Stimulated activated CD4-positive, alpha-beta T cell treated with anti-CD3 and anti-CD28 coated beads, Interleukin-1b, Interleukin-23, amount 100 ng/mL, for 24 hours (primary cell): ENCODE measurements around the gene KNCN.

ENCODE experiments used
- DNase-seq, 4 experiments: peaks; one replicate each; pipeline ENCODE4 v3.0.0-alpha.2; 2020; ENCODE audit warnings: low read depth in 4 of 4, low spot score in 1 of 4

The KNCN gene

GRCh38 chr1:46551597-46552095 is at the start of gene KNCN:
TSS of gene KNCN (minus strand) at chr1:46551647. CDS start at chr1:46551215, 432 bp downstream.
- DNase-seq = no peak

GRCh38 chr1:46599059-46599970 is 47.9 kb upstream of the KNCN start:
- DNase-seq = no peak

- no peak for DNase-seq
These were observed 45.4 kb upstream of the KNCN start for GRCh38 chr1:46596846-46597245.

GRCh38 chr1:46596036-46596435 is 44.6 kb upstream of the KNCN start:
- DNase-seq = no peak

GRCh38 chr1:46595127-46595526 is 43.7 kb upstream of the KNCN start:
- no peak for DNase-seq

GRCh38 chr1:46594063-46594462 is 42.6 kb upstream of the KNCN start:
- DNase-seq = no peak

- DNase-seq = no peak
These were observed 41.4 kb upstream of the KNCN start for GRCh38 chr1:46592823-46593222.

GRCh38 chr1:46589529-46589928 is 38.1 kb upstream of the KNCN start:
- no peak for DNase-seq

GRCh38 chr1:46587069-46587468 is 35.6 kb upstream of the KNCN start:
- no peak for DNase-seq

- no peak for DNase-seq
These were observed 34.0 kb upstream of the KNCN start for GRCh38 chr1:46585312-46585938.

- DNase-seq = no peak
These were observed 32.0 kb upstream of the KNCN start for GRCh38 chr1:46583494-46583893.

- DNase-seq = no peak
These were observed 31.5 kb upstream of the KNCN start for GRCh38 chr1:46582972-46583371.

GRCh38 chr1:46581681-46582455 is 30.4 kb upstream of the KNCN start:
- no peak for DNase-seq

GRCh38 chr1:46580140-46580903 is 28.9 kb upstream of the KNCN start:
- DNase-seq = no peak

- DNase-seq = no peak
These were observed 26.2 kb upstream of the KNCN start for GRCh38 chr1:46577671-46578070.

GRCh38 chr1:46576596-46576995 is 25.1 kb upstream of the KNCN start:
- no peak for DNase-seq

GRCh38 chr1:46575778-46576177 is 24.3 kb upstream of the KNCN start:
- no peak for DNase-seq

GRCh38 chr1:46575300-46575699 is 23.9 kb upstream of the KNCN start:
- DNase-seq = no peak

- no peak for DNase-seq
These were observed 20.3 kb upstream of the KNCN start for GRCh38 chr1:46571691-46572225.

GRCh38 chr1:46569884-46570725 is 18.7 kb upstream of the KNCN start:
- no peak for DNase-seq
